Measurements from ENCODE around the gene GAB3.
"Not testable (repeated sequence)": the region's sequence is repeated elsewhere in the genome, so short reads cannot be mapped to it uniquely, and the experiment has no call there.

GAB3 gene

DNA sequence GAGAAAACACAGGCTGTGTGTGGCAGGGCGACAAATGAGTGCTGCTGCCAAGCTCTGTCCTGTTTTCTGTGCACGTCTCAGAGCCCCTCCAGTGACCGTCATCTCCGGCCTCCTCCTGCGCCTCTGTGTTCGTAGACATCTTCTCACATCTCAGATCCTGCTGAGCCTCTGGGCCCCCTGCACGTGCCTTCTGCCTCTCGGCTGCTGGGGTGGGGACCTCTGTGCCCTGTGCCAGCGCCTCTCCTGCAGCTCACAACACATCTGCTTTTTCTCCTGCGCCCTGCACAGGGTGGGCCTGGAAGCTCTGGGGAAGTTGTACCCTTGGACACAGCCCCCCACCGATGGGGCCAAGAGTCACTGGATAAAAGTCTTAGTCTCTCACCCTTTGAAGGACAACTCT is 95.1 kb downstream of the GAB3 start:
- no peak overlapping the region for H3K9ac ChIP-seq (ENCODE audit: low read length)
- H3K9me3 ChIP-seq (ENCODE audit: insufficient read depth, low read length), result no peaks in the 10 kb centered on the region
- no peaks in the 10 kb centered on the region for H3K27me3 ChIP-seq (ENCODE audit: low read length)
- TF ChIP-seq EZH2phosphoT487 (conservative IDR thresholded peaks at IDR 0.05; ENCODE audit: low read length) (no peak), CTCF (IDR thresholded peaks at IDR 0.05; ENCODE audit: insufficient read depth, low read length, poor library complexity, severe bottlenecking) (no peak)
- H3F3A ChIP-seq (ENCODE audit: insufficient read depth), result no peaks in the 10 kb centered on the region
- H4K20me1 ChIP-seq (ENCODE audit: low read depth, low read length), result no peaks in the 10 kb centered on the region
- no peak overlapping the region for H3K4me3 ChIP-seq (ENCODE audit: insufficient read depth, low read length, poor library complexity, severe bottlenecking)
- no peak overlapping the region for H3K27ac ChIP-seq (ENCODE audit: low read depth, low read length)
- H3K79me2 ChIP-seq (ENCODE audit: insufficient read depth, low read length), result no peaks in the 10 kb centered on the region
- no peak overlapping the region for H2AFZ ChIP-seq (ENCODE audit: low read depth, low read length, severe bottlenecking)
- no peaks in the 10 kb centered on the region for H3K9me2 ChIP-seq (replicated peaks; ENCODE audit: insufficient read depth, low read length)
- H3K36me3 ChIP-seq (ENCODE audit: low read length), result no peaks in the 10 kb centered on the region
- H3K4me2 ChIP-seq (ENCODE audit: low read depth, low read length, poor library complexity, severe bottlenecking), result no peak overlapping the region

- Histone ChIP-seq H3K36me3 (ENCODE audit: low read length) (no peaks in the 10 kb centered on the region), H3K9me3 (ENCODE audit: insufficient read depth, low read length) (no peaks in the 10 kb centered on the region), H3K27me3 (ENCODE audit: low read length) (no peaks in the 10 kb centered on the region), H3K27ac (ENCODE audit: low read depth, low read length) (no peak overlapping the region), H3K4me3 (ENCODE audit: insufficient read depth, low read length, poor library complexity, severe bottlenecking) (no peak overlapping the region), H3K4me2 (ENCODE audit: low read depth, low read length, poor library complexity, severe bottlenecking) (no peak overlapping the region), H3K9me2 (replicated peaks; ENCODE audit: insufficient read depth, low read length) (no peaks in the 10 kb centered on the region), H4K20me1 (ENCODE audit: low read depth, low read length) (no peaks in the 10 kb centered on the region), H3F3A (ENCODE audit: insufficient read depth) (no peaks in the 10 kb centered on the region), H3K79me2 (ENCODE audit: insufficient read depth, low read length) (no peaks in the 10 kb centered on the region), H2AFZ (ENCODE audit: low read depth, low read length, severe bottlenecking) (no peak overlapping the region), H3K9ac (ENCODE audit: low read length) (no peak overlapping the region)
- no peak for TF ChIP-seq CTCF (IDR thresholded peaks at IDR 0.05; ENCODE audit: insufficient read depth, low read length, poor library complexity, severe bottlenecking)
- TF ChIP-seq EZH2phosphoT487 (conservative IDR thresholded peaks at IDR 0.05; ENCODE audit: low read length), result no peak
These were observed 95.5 kb downstream of the GAB3 start for GRCh38 chrX:154655346-154655745.

GRCh38 chrX:154654925-154655324 is 96.0 kb downstream of the GAB3 start:
- no peak overlapping the region for H3K4me3 ChIP-seq (ENCODE audit: insufficient read depth, low read length, poor library complexity, severe bottlenecking)
- H3K4me2 ChIP-seq (ENCODE audit: low read depth, low read length, poor library complexity, severe bottlenecking), result no peak overlapping the region
- H3K27me3 ChIP-seq (ENCODE audit: low read length), result no peaks in the 10 kb centered on the region
- H3F3A ChIP-seq (ENCODE audit: insufficient read depth), result no peaks in the 10 kb centered on the region
- TF ChIP-seq CTCF (IDR thresholded peaks at IDR 0.05; ENCODE audit: insufficient read depth, low read length, poor library complexity, severe bottlenecking), result no peak
- no peaks in the 10 kb centered on the region for H3K79me2 ChIP-seq (ENCODE audit: insufficient read depth, low read length)
- no peaks in the 10 kb centered on the region for H3K36me3 ChIP-seq (ENCODE audit: low read length)
- no peak overlapping the region for H3K9ac ChIP-seq (ENCODE audit: low read length)
- no peaks in the 10 kb centered on the region for H4K20me1 ChIP-seq (ENCODE audit: low read depth, low read length)
- no peaks in the 10 kb centered on the region for H3K9me2 ChIP-seq (replicated peaks; ENCODE audit: insufficient read depth, low read length)
- H3K9me3 ChIP-seq (ENCODE audit: insufficient read depth, low read length), result no peaks in the 10 kb centered on the region
- H3K27ac ChIP-seq (ENCODE audit: low read depth, low read length), result no peak overlapping the region
- no peak overlapping the region for H2AFZ ChIP-seq (ENCODE audit: low read depth, low read length, severe bottlenecking)

GRCh38 chrX:154654372-154654771 is 96.5 kb downstream of the GAB3 start:
- Histone ChIP-seq H3K36me3 (ENCODE audit: low read length) (no peaks in the 10 kb centered on the region), H3K27me3 (ENCODE audit: low read length) (no peaks in the 10 kb centered on the region), H3K9me3 (ENCODE audit: insufficient read depth, low read length) (no peaks in the 10 kb centered on the region), H4K20me1 (ENCODE audit: low read depth, low read length) (no peaks in the 10 kb centered on the region), H2AFZ (ENCODE audit: low read depth, low read length, severe bottlenecking) (no peak overlapping the region), H3F3A (ENCODE audit: insufficient read depth) (no peaks in the 10 kb centered on the region), H3K79me2 (ENCODE audit: insufficient read depth, low read length) (no peaks in the 10 kb centered on the region), H3K9ac (ENCODE audit: low read length) (no peak overlapping the region), H3K27ac (ENCODE audit: low read depth, low read length) (no peak overlapping the region), H3K9me2 (replicated peaks; ENCODE audit: insufficient read depth, low read length) (no peaks in the 10 kb centered on the region), H3K4me2 (ENCODE audit: low read depth, low read length, poor library complexity, severe bottlenecking) (no peak overlapping the region), H3K4me3 (ENCODE audit: insufficient read depth, low read length, poor library complexity, severe bottlenecking) (no peak overlapping the region)
- no peak for TF ChIP-seq EZH2phosphoT487 (conservative IDR thresholded peaks at IDR 0.05; ENCODE audit: low read length)
- no peak for TF ChIP-seq CTCF (IDR thresholded peaks at IDR 0.05; ENCODE audit: insufficient read depth, low read length, poor library complexity, severe bottlenecking)

DNA sequence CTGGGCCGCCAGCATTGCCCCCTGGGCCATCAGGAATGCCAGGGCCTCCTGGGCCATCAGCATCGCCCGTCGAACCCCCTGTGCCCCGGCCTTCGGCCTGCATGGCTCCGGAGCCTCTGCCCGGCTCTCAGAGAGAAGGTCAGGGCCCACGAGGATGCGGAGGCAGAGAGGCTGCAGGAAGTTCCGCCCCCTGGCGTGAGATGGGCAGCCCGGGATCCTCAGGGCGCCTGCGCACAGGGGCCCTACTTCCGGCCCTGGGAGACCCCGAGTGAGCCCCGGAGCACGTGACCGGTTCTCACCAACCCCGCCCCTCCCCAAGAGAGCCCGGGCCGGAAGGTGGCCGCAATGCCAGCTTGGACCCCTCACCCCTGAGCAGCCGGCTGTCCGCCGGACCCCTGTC is 97.5 kb downstream of the GAB3 start, which contains the start of gene CTAG2:
TSS of gene CTAG2 (minus strand) at position 167 of the 400 bp plus-strand sequence. CDS start at position 103, 64 bp downstream.
- H3K79me2 ChIP-seq (ENCODE audit: insufficient read depth, low read length); H3K27me3 ChIP-seq (ENCODE audit: low read length); H4K20me1 ChIP-seq (ENCODE audit: low read depth, low read length); H3K9ac ChIP-seq (ENCODE audit: low read length); H3K9me3 ChIP-seq (ENCODE audit: insufficient read depth, low read length); H3K36me3 ChIP-seq (ENCODE audit: low read length); H3K9me2 ChIP-seq (replicated peaks; ENCODE audit: insufficient read depth, low read length); H3K4me2 ChIP-seq (ENCODE audit: low read depth, low read length, poor library complexity, severe bottlenecking); H3K27ac ChIP-seq (ENCODE audit: low read depth, low read length); H3K4me3 ChIP-seq (ENCODE audit: insufficient read depth, low read length, poor library complexity, severe bottlenecking); H2AFZ ChIP-seq (ENCODE audit: low read depth, low read length, severe bottlenecking); H3F3A ChIP-seq (ENCODE audit: insufficient read depth): not testable (repeated sequence)

Data from SU-DHL-6 (cell line).